Caco-2 (cell line): Measurements from ENCODE around the gene NSD1. TPM values are rescaled to one million over a fixed set of nuclear protein-coding genes. Genes with fewer than 3 reads are reported as not detected.

Experiments used
- BruUV-seq: library from RNA; stranded (reverse); fragments of 400-500 nt; replicated peaks from 2 replicates; lab custom pipeline; 2021; lab: Mats Ljungman, UMichigan
- CTCF ChIA-PET: fragments of 300-600 bp; sonication (Branson Sonifier 250); formaldehyde crosslinking; loops from one replicate; lab custom pipeline; 2022; ENCODE audit warnings: antibody characterized with exemption; lab: Charles Lee
- POLR2A ChIA-PET: fragments of 300-600 bp; sonication (Branson Sonifier 250); formaldehyde crosslinking; loops from one replicate; lab custom pipeline; 2022; ENCODE audit warnings: antibody characterized with exemption; lab: Charles Lee
- DNase-seq, 2 experiments: peaks; one replicate each; pipeline versions ENCODE4 v3.0.0 to v3.0.0-alpha.2; 2020 to 2022
- H3K27me3 ChIP-seq: replicated peaks from 2 replicates; pipeline ENCODE4 v1.6.0; 2011; ENCODE audit warnings: low read length; ENCODE audit not compliant: control insufficient read depth, insufficient read depth
- H3K36me3 ChIP-seq: 2 replicates; pipeline ENCODE4 v1.5.1; 2011; ENCODE audit warnings: low read length; ENCODE audit not compliant: control insufficient read depth, insufficient read depth
- H3K4me1 ChIP-seq: fragments of 250-450 bp; sonication (Bioruptor Pico); 2 replicates; pipeline ENCODE4 v1.5.1; 2020; ENCODE audit warnings: mild to moderate bottlenecking
- H3K4me3 ChIP-seq: 2 replicates; pipeline ENCODE4 v1.5.1; 2011; ENCODE audit warnings: low read depth, mild to moderate bottlenecking, control low read depth, low read length
- H3K9me3 ChIP-seq: fragments of 250-450 bp; sonication (Bioruptor Pico); 2 replicates; pipeline ENCODE4 v1.5.1; 2020; ENCODE audit warnings: mild to moderate bottlenecking, moderate library complexity
- H3K27ac Mint-ChIP-seq: one replicate; pipeline ENCODE4 v1.8.0; 2022; ENCODE audit warnings: mixed read lengths; ENCODE audit not compliant: unreplicated experiment
- H3K27me3 Mint-ChIP-seq: one replicate; pipeline ENCODE4 v1.8.0; 2022; ENCODE audit warnings: mixed read lengths; ENCODE audit not compliant: insufficient read depth, unreplicated experiment
- H3K36me3 Mint-ChIP-seq: one replicate; pipeline ENCODE4 v1.8.0; 2022; ENCODE audit warnings: mild to moderate bottlenecking, mixed read lengths; ENCODE audit not compliant: insufficient read depth, unreplicated experiment
- H3K4me1 Mint-ChIP-seq: one replicate; pipeline ENCODE4 v1.8.0; 2022; ENCODE audit warnings: low read depth, mixed read lengths; ENCODE audit not compliant: unreplicated experiment
- H3K4me3 Mint-ChIP-seq: one replicate; pipeline ENCODE4 v1.8.0; 2022; ENCODE audit warnings: mild to moderate bottlenecking, moderate library complexity, mixed read lengths; ENCODE audit not compliant: unreplicated experiment
- H3K9me3 Mint-ChIP-seq: one replicate; pipeline ENCODE4 v1.8.0; 2022; ENCODE audit warnings: mixed read lengths; ENCODE audit not compliant: unreplicated experiment
- CTCF ChIP-seq, 2 experiments: fragments of 200-600 bp in 1 of 2; IDR thresholded peaks; 1 replicate in 1 of 2; 2 replicates in 1 of 2; pipeline versions ENCODE4 v1.5.1 to v1.8.0; 2011 to 2022; ENCODE audit warnings: antibody characterized with exemption in 1 of 2, control low read depth in 1 of 2, inconsistent platforms in 1 of 2, low read depth in 1 of 2, low read length in 1 of 2, mild to moderate bottlenecking in 1 of 2, moderate library complexity in 1 of 2; ENCODE audit not compliant: insufficient read depth in 1 of 2, severe bottlenecking in 1 of 2, unreplicated experiment in 1 of 2
- intact Hi-C: fragments of 100-400 bp; cut with micrococcal nuclease; formaldehyde crosslinking; loops from one replicate; pipeline ENCODE4 v1.10.0; 2022; ENCODE audit not compliant: unreplicated experiment
- total RNA-seq: library from RNA; stranded (reverse); gene quantifications from 2 replicates; pipeline ENCODE4 v1.2.3, GENCODE V29; 2022

NSD1 gene
- total RNA-seq, 1 experiment from 2014 or later, result 67.4 TPM

GRCh38 chr5:177113566-177114424 lies 19.8 kb upstream of the NSD1 start:
- ChIA-PET CTCF (interaction anchor here (0.6 to 7.1 kb wide), 10 partner anchors 10 to 967 kb away, joined by 3 to 132 read pairs (median 6); partner anchors contain the start of genes FGFR4, PRELID1 and RAB24), POLR2A (interaction anchor here (1.5 kb wide), 1 partner anchor 26 kb away, joined by 4 read pairs; the partner anchor contains the start of gene FGFR4)
- H3K36me3 Mint-ChIP-seq, result no peaks in the 10 kb centered on the region
- no peak overlapping the region for H3K4me3 ChIP-seq
- peaks cover 4% of the 10 kb centered on the region; the same call in 1 of the 2 replicates for H3K4me1 ChIP-seq
- H3K27me3 ChIP-seq, result no peaks in the 10 kb centered on the region
- no peaks in the 10 kb centered on the region for H3K9me3 Mint-ChIP-seq
- no TSS peak for BruUV-seq
- H3K4me1 Mint-ChIP-seq, result peaks cover 22% of the 10 kb centered on the region
- no peaks in the 10 kb centered on the region for H3K36me3 ChIP-seq
- no peak overlapping the region for H3K4me3 Mint-ChIP-seq
- no peaks in the 10 kb centered on the region for H3K9me3 ChIP-seq
- H3K27ac Mint-ChIP-seq, result no peak overlapping the region
- intact Hi-C loops, result loop anchor here (1.0 to 5.0 kb wide), 3 partner anchors 189 to 451 kb away; no protein-coding TSS in a partner anchor
- DNase-seq, result peak; percentile 65 to 85
- no peaks in the 10 kb centered on the region for H3K27me3 Mint-ChIP-seq
- TF ChIP-seq CTCF (IDR thresholded peaks at IDR 0.05; ENCODE audit: insufficient read depth in 1 of 2, low read depth in 1 of 2, low read length in 1 of 2, severe bottlenecking in 1 of 2, unreplicated experiment in 1 of 2), result peak; percentile 95 to 99

- CTCF ChIA-PET, result no interaction called here
- POLR2A ChIA-PET, result no interaction called here
- no peaks in the 10 kb centered on the region for H3K27me3 ChIP-seq
- H3K27me3 Mint-ChIP-seq, result no peaks in the 10 kb centered on the region
- no TSS peak for BruUV-seq
- no peak overlapping the region for H3K4me3 Mint-ChIP-seq
- no peaks in the 10 kb centered on the region for H3K9me3 Mint-ChIP-seq
- no peaks in the 10 kb centered on the region for H3K36me3 ChIP-seq
- H3K4me1 Mint-ChIP-seq, result peaks cover 3% of the 10 kb centered on the region
- H3K27ac Mint-ChIP-seq, result no peak overlapping the region
- H3K36me3 Mint-ChIP-seq, result no peaks in the 10 kb centered on the region
- H3K4me3 ChIP-seq, result no peak overlapping the region
- no peaks in the 10 kb centered on the region for H3K9me3 ChIP-seq
- DNase-seq, result no peak
- intact Hi-C loops, result no loop called here
- no peaks in the 10 kb centered on the region for H3K4me1 ChIP-seq
- no peak for TF ChIP-seq CTCF (IDR thresholded peaks at IDR 0.05; ENCODE audit: insufficient read depth in 1 of 2, low read depth in 1 of 2, low read length in 1 of 2, severe bottlenecking in 1 of 2, unreplicated experiment in 1 of 2)
Observed at GRCh38 chr5:177116631-177117373, 16.8 kb upstream of the NSD1 start.

GRCh38 chr5:177117441-177118045 lies 16.0 kb upstream of the NSD1 start:
- CTCF ChIA-PET, result interaction anchor here (1.0 to 1.4 kb wide), 2 partner anchors 31 to 186 kb away, joined by 3 read pairs; partner anchors contain the start of genes FGFR4, PRELID1 and RAB24
- no peaks in the 10 kb centered on the region for H3K4me1 Mint-ChIP-seq
- H3K4me1 ChIP-seq, result no peaks in the 10 kb centered on the region
- H3K36me3 Mint-ChIP-seq, result no peaks in the 10 kb centered on the region
- POLR2A ChIA-PET, result no interaction called here
- no peak for TF ChIP-seq CTCF (IDR thresholded peaks at IDR 0.05; ENCODE audit: insufficient read depth in 1 of 2, low read depth in 1 of 2, low read length in 1 of 2, severe bottlenecking in 1 of 2, unreplicated experiment in 1 of 2)
- H3K4me3 ChIP-seq, result no peak overlapping the region
- intact Hi-C loops, result no loop called here
- H3K27me3 Mint-ChIP-seq, result no peaks in the 10 kb centered on the region
- H3K9me3 ChIP-seq, result no peaks in the 10 kb centered on the region
- H3K27ac Mint-ChIP-seq, result no peak overlapping the region
- H3K36me3 ChIP-seq, result no peaks in the 10 kb centered on the region
- no peaks in the 10 kb centered on the region for H3K9me3 Mint-ChIP-seq
- no TSS peak for BruUV-seq
- no peak for DNase-seq
- H3K4me3 Mint-ChIP-seq, result no peak overlapping the region
- no peaks in the 10 kb centered on the region for H3K27me3 ChIP-seq
